Prostate gland (tissue), 2 donors: ENCODE data around the gene MED13. TPM values are rescaled to one million over a fixed set of nuclear protein-coding genes. Genes with fewer than 3 reads are reported as not detected.
"Not testable (repeated sequence)": the region's sequence is repeated elsewhere in the genome, so short reads cannot be mapped to it uniquely, and the experiment has no call there.

Experiments used
- DNase-seq: peaks from one replicate; pipeline ENCODE4 v3.0.0-alpha.2; 2019; ENCODE audit warnings: low spot score
- H3K27ac ChIP-seq, 2 donors: fragments of 200-600 bp; sonication (generic); 2 replicates each; pipeline ENCODE4 v1.5.1; 2017 to 2019
- H3K27me3 ChIP-seq: fragments of 200-600 bp; sonication (generic); replicated peaks from 2 replicates; pipeline ENCODE4 v1.5.1; 2019; ENCODE audit not compliant: insufficient read depth
- H3K36me3 ChIP-seq, 2 donors: fragments of 200-600 bp; sonication (generic); 1 replicate in 1 of 2; 2 replicates in 1 of 2; pipeline versions ENCODE4 v1.5.1 to v1.8.1; 2017 to 2019
- H3K4me1 ChIP-seq: fragments of 200-600 bp; sonication (generic); replicated peaks from 2 replicates; pipeline ENCODE4 v1.5.1; 2019
- H3K4me3 ChIP-seq, 2 donors: fragments of 200-600 bp; sonication (generic); 2 replicates each; pipeline ENCODE4 v1.5.1; 2017 to 2019
- H3K9me3 ChIP-seq: fragments of 200-600 bp; sonication (generic); 2 replicates; pipeline ENCODE4 v1.5.1; 2017
- POLR2A ChIP-seq: fragments of 450-650 bp; IDR thresholded peaks from one replicate; pipeline ENCODE4 v1.6.1; 2016; ENCODE audit warnings: antibody characterized with exemption, mild to moderate bottlenecking
- POLR2AphosphoS5 ChIP-seq: sonication (generic); formaldehyde crosslinking; IDR thresholded peaks from one replicate; pipeline ENCODE4 v1.6.1; 2017; ENCODE audit warnings: antibody characterized with exemption
- WGBS: methylation state at CpG from one replicate; pipeline ENCODE4 v1.1.5; 2018; 5-methylcytosine and 5-hydroxymethylcytosine counted together
- intact Hi-C: fragments of 100-400 bp; cut with DNase I; formaldehyde crosslinking; loops from one replicate; pipeline ENCODE4 v1.14.2; 2022
- total RNA-seq, 2 donors: library from RNA; depleted of rRNA; stranded (reverse); fragments of >200 nt; gene quantifications; one replicate each; pipeline ENCODE4 v1.1.0, GENCODE V29; 2016
- TF ChIP-seq, protein P1 (sequence below), 4 experiments: fragments of 200-600 bp in 2 of 4; fragments of 450-650 bp in 2 of 4; sonication (generic) in 2 of 4; IDR thresholded peaks; 1 replicate in 3 of 4; 2 replicates in 1 of 4; pipeline ENCODE4 v1.5.1; 2016 to 2019; ENCODE audit warnings: antibody characterized with exemption in 4 of 4, mild to moderate bottlenecking in 2 of 4, moderate library complexity in 2 of 4

MED13 gene
- total RNA-seq, 2 donors from 2014 or later, result 45.4 to 72.1 TPM

DNA sequence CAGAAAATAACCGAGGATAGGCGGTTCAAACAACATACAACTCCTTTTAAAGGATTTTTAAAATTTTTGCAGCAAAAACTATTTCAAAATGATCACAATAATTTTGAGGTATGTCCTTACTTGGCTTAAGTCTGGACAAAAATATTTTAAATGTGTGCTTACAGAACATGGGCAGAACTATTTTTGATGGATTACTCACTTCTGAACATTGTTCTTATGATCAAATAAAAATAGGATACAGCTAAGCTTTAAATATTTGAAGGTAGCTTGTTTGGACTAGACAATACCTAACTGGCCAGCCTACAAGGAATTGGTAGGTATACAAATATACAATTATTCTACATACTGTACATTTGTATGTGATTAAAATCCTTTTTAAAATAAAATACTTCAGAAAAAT is 123.0 kb downstream of the MED13 start:
- TF ChIP-seq, protein P1, sequence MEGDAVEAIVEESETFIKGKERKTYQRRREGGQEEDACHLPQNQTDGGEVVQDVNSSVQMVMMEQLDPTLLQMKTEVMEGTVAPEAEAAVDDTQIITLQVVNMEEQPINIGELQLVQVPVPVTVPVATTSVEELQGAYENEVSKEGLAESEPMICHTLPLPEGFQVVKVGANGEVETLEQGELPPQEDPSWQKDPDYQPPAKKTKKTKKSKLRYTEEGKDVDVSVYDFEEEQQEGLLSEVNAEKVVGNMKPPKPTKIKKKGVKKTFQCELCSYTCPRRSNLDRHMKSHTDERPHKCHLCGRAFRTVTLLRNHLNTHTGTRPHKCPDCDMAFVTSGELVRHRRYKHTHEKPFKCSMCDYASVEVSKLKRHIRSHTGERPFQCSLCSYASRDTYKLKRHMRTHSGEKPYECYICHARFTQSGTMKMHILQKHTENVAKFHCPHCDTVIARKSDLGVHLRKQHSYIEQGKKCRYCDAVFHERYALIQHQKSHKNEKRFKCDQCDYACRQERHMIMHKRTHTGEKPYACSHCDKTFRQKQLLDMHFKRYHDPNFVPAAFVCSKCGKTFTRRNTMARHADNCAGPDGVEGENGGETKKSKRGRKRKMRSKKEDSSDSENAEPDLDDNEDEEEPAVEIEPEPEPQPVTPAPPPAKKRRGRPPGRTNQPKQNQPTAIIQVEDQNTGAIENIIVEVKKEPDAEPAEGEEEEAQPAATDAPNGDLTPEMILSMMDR (IDR thresholded peaks at IDR 0.05), result no peak
- Histone ChIP-seq H3K4me3 (no peak overlapping the region), H3K27me3 (no peaks in the 10 kb centered on the region), H3K4me1 (no peaks in the 10 kb centered on the region), H3K27ac (no peak overlapping the region), H3K9me3 (no peaks in the 10 kb centered on the region), H3K36me3 (no peaks in the 10 kb centered on the region)
- intact Hi-C loops, result loop anchor here (10.0 kb wide), 1 partner anchor 113 kb away; no protein-coding TSS in a partner anchor
- DNase-seq, result no peak
- 94% methylated on average over 2 of the region's 2 CpGs for WGBS

DNA sequence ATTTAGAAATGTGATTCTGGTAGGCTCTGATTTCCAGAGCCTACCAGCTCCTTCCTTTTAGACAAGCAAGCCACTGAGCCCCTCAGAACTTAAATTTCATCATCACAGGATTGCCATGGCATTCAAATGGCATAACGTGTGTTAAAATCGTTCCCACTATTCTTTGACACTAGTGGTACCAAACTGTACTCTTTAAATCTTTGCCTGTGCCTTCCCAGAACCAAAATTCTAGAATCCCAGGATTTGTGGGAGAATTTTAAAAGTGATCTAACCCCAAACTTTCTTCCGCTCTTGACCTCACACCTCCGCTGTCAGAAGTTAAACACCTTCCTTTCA is 137.0 kb downstream of the MED13 start:
- intact Hi-C loops, result no loop called here
- peak overlapping the region; percentile 48 for H3K4me3 ChIP-seq
- H3K9me3 ChIP-seq, result no peaks in the 10 kb centered on the region
- WGBS, result 45% methylated on average over 4 of the region's 4 CpGs
- no peaks in the 10 kb centered on the region for H3K27me3 ChIP-seq
- no peaks in the 10 kb centered on the region for H3K36me3 ChIP-seq
- TF ChIP-seq POLR2A, result no peak
- TF ChIP-seq POLR2AphosphoS5, result no peak
- TF ChIP-seq, protein P1 (IDR thresholded peaks at IDR 0.05), result no peak
- H3K27ac ChIP-seq, result peak overlapping the region; percentile 68 to 78
- H3K4me1 ChIP-seq, result no peaks in the 10 kb centered on the region
- no peak for DNase-seq

DNA sequence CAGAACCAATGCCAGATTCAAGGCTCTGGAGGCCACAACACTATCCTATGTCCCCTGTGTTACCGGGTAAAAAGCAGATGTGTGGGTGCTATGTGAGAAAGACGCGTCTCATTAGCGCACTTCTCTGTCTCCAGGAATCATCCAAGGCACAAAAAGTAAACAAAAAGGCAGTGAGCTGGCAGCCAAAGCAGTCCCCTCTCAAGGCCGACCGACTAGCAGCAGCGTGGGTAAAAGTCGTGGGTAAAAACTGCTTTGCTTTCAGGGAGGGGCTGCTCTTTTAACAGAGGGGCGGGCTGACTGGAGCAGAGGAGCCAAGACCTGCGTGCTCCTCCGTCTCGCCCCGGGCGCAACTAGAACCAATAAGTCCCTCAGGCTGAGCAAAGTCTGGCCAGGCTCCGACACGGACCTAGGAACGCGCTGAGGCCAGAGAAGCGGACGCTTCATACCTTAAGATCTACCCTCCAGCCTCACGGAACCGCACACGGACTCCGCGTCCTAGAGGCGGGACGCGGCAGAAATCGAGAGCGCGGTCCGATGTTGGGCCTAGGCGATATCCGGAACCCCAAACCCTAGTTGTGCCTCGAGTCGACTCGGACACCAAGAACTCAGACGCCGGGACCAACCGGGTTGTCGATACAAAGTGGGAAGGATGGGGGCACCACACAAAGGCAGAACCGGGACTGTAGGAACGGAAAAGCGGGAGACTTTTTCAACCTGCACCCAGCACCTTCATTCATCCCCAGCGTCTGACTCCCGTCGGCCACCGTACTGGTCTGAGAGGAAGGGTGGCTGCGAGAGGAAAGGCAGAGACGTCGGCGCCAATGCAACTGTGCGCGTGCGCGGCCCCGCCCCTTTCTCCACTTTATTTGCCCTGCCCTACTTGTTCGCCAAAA is 137.6 kb downstream of the MED13 start, which contains the start of gene INTS2:
INTS2 (minus strand) TSS at position 775 of the 893 bp plus-strand sequence. CDS start 1,338 bp downstream, outside the sequence.
- DNase-seq, result peak; percentile 95
- H3K4me3 ChIP-seq, result peak within 1 kb of the TSS; percentile 48
- intact Hi-C loops, result loop anchor here (2.0 kb wide), 1 partner anchor 139 kb away; no protein-coding TSS in a partner anchor
- H3K9me3 ChIP-seq, result no peaks in the 10 kb centered on the region
- TF ChIP-seq POLR2AphosphoS5 (peak; percentile 96), POLR2A (peak; percentile 57)
- TF ChIP-seq, protein P1 (IDR thresholded peaks at IDR 0.05), result no peak
- no peaks in the 10 kb centered on the region for H3K4me1 ChIP-seq
- peak within 1 kb of the TSS; percentile 68 to 78 for H3K27ac ChIP-seq
- no peaks in the 10 kb centered on the region for H3K27me3 ChIP-seq
- H3K36me3 ChIP-seq, result no peaks in the 10 kb centered on the region
- WGBS, result under 1% methylated on average over 58 of the region's 58 CpGs

DNA sequence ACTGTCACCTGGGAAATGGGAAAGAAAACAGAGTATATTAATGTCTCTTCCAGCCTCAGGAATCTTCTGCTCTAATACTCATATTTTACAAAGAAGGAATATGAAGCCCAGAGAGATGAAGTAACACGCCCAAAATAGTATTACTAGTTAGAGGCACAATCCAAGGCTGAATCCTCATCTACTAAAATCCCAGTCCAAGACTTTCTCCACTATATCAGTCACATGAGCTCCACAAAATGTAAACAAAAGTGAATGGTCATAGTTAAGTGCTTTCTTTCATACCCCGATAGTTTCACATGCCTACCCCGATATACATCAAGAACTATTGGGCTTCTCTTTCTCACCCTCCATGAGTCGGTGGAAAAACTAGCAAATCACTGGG is 138.3 kb downstream of the MED13 start:
- Histone ChIP-seq H3K27me3 (no peaks in the 10 kb centered on the region), H3K27ac (peak overlapping the region; percentile 68 to 78), H3K4me3 (peak overlapping the region; percentile 48), H3K9me3 (no peaks in the 10 kb centered on the region), H3K4me1 (no peaks in the 10 kb centered on the region), H3K36me3 (no peaks in the 10 kb centered on the region)
- TF ChIP-seq, protein P1 (IDR thresholded peaks at IDR 0.05), result no peak
- no peak for TF ChIP-seq POLR2A
- peak; percentile 3 for TF ChIP-seq POLR2AphosphoS5
- no peak for DNase-seq
- 9% methylated on average over 4 of the region's 4 CpGs for WGBS
- intact Hi-C loops, result loop anchor here (2.0 kb wide), 1 partner anchor 140 kb away; no protein-coding TSS in a partner anchor

DNA sequence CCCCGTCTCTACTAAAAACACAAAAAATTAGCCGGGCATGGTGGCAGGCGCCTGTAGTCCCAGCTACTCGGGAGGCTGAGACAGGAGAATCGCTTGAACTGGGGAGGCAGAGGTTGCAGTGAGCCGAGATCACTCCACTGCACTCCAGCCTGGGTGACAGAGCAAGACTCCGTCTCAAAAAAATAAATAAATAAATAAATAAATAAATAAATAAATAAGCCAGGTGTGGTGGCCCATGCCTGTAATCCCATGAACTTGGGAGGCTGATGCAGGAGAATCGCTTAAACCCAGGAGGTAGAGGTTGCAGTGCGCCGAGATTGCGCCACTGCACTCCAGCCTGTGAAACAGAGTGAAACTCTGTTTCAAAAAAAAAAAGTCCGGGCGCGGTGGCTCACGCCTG is 149.9 kb downstream of the MED13 start:
- H3K4me3 ChIP-seq, intact Hi-C loops, H3K36me3 ChIP-seq, H3K9me3 ChIP-seq, DNase-seq, H3K27me3 ChIP-seq, H3K4me1 ChIP-seq, H3K27ac ChIP-seq: not testable (repeated sequence)
- 96% methylated on average over 15 of the region's 15 CpGs for WGBS
